ENCODE measurements around the gene PRSS35.

PRSS35 gene

DNA sequence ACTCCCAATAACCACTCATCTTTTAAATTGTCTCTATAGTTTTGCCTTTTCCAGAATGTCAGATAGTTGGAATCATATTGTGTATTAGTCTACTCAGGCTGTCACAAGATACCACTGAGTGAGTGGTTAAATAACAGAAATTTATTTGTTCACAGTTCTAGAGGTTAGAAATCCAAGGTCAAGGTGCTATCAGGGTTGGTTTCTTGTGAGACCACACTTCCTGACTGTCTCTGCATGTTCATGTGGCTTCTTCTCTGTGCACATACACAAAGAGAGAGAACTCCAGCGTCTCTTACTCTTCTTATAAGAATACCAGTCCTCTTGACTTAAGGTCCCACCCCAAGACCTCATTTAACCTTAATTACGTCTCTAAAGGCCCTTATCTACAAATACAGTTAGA lies 23.9 kb upstream of the PRSS35 start:
- in situ Hi-C loops (cut with HindIII; ENCODE audit: low sequenced_read_pairs): no loop called here
- no peak for DNase-seq (ENCODE audit: low read depth, low spot score)
- no peak overlapping the region for H3K4me3 ChIP-seq (ENCODE audit: low read depth, low read length)
- TF ChIP-seq, protein P1, sequence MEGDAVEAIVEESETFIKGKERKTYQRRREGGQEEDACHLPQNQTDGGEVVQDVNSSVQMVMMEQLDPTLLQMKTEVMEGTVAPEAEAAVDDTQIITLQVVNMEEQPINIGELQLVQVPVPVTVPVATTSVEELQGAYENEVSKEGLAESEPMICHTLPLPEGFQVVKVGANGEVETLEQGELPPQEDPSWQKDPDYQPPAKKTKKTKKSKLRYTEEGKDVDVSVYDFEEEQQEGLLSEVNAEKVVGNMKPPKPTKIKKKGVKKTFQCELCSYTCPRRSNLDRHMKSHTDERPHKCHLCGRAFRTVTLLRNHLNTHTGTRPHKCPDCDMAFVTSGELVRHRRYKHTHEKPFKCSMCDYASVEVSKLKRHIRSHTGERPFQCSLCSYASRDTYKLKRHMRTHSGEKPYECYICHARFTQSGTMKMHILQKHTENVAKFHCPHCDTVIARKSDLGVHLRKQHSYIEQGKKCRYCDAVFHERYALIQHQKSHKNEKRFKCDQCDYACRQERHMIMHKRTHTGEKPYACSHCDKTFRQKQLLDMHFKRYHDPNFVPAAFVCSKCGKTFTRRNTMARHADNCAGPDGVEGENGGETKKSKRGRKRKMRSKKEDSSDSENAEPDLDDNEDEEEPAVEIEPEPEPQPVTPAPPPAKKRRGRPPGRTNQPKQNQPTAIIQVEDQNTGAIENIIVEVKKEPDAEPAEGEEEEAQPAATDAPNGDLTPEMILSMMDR (IDR thresholded peaks at IDR 0.05; ENCODE audit: low read depth, low read length): no peak

DNA sequence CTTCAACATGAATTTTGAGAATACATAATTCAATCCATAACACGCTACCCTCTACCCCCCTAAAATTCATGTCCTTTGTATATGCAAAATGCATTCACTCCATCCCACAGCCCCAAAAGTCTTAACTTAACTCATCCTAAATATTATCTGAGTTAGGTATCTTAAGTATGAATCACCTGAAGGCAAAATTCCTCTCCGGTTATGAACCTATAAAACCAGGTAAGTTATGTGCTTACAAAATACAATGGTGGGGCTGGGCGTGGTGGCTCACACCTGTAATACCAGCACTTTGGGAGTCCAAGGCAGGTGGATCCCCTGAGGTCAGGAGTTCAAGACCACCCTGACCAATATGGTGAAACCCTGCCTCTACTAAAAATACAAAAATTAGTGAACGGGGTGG lies 23.5 kb upstream of the PRSS35 start:
- no peak overlapping the region for H3K4me3 ChIP-seq (ENCODE audit: low read depth, low read length)
- in situ Hi-C loops (cut with HindIII; ENCODE audit: low sequenced_read_pairs): no loop called here
- TF ChIP-seq, protein P1 (IDR thresholded peaks at IDR 0.05; ENCODE audit: low read depth, low read length): no peak
- no peak for DNase-seq (ENCODE audit: low read depth, low spot score)

- no peak overlapping the region for H3K4me3 ChIP-seq (ENCODE audit: low read depth, low read length)
- no peak for DNase-seq (ENCODE audit: low read depth, low spot score)
- TF ChIP-seq, protein P1 (IDR thresholded peaks at IDR 0.05; ENCODE audit: low read depth, low read length): no peak
- in situ Hi-C loops (cut with HindIII; ENCODE audit: low sequenced_read_pairs): no loop called here
These were observed 22.0 kb upstream of the PRSS35 start for GRCh38 chr6:83490217-83490807.

- in situ Hi-C loops (cut with HindIII; ENCODE audit: low sequenced_read_pairs): no loop called here
- DNase-seq (ENCODE audit: low read depth, low spot score): no peak
- H3K4me3 ChIP-seq (ENCODE audit: low read depth, low read length): no peak overlapping the region
- TF ChIP-seq, protein P1 (IDR thresholded peaks at IDR 0.05; ENCODE audit: low read depth, low read length): no peak
These were observed 7.0 kb upstream of the PRSS35 start for GRCh38 chr6:83505356-83505755.

DNA sequence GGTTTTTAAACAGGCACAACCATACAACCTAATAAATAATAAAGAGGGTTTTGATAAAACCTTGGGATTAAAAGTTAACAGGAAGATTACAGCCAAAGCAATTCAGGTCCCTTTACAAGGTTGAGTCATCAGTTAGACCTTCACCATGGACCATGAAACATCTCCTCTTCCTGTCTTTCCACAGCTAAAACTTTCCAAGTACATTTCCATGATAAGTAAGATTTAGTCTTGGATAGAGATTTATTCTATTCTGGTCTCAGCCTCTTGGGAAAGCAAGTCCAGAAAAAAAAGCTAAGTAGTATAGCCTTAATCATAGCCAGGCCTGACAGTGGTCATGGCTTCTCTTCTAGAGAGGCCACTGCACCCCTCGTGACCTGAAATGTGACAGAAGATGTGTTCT lies 2.9 kb upstream of the PRSS35 start:
- in situ Hi-C loops (cut with HindIII; ENCODE audit: low sequenced_read_pairs): no loop called here
- DNase-seq (ENCODE audit: low read depth, low spot score): no peak
- TF ChIP-seq, protein P1 (IDR thresholded peaks at IDR 0.05; ENCODE audit: low read depth, low read length): no peak
- H3K4me3 ChIP-seq (ENCODE audit: low read depth, low read length): no peak overlapping the region

DNA sequence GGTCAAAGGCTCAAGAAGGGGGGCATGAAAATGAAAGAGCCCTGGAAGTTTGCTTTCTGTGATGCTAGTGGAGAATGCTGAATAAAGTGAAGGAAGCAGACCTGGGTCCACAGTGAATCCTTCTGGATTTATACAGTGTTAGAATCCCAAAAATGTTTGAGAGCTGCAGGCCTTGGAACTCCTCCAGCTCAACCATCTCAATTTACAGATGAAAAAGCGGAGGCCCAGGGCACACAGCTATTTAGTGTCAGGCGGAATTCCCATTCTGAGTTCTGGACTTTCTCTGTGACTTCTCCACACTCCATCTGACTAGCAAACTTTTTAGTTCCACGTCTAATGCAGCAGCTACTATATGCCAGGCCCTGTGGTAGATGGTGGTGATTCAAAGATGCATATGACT lies 1.5 kb upstream of the PRSS35 start:
- DNase-seq (ENCODE audit: low read depth, low spot score): no peak
- TF ChIP-seq, protein P1 (IDR thresholded peaks at IDR 0.05; ENCODE audit: low read depth, low read length): no peak
- no peak overlapping the region for H3K4me3 ChIP-seq (ENCODE audit: low read depth, low read length)
- in situ Hi-C loops (cut with HindIII; ENCODE audit: low sequenced_read_pairs): no loop called here

- H3K4me3 ChIP-seq (ENCODE audit: low read depth, low read length): no peak overlapping the region
- no peak for DNase-seq (ENCODE audit: low read depth, low spot score)
- in situ Hi-C loops (cut with HindIII; ENCODE audit: low sequenced_read_pairs): no loop called here
- TF ChIP-seq, protein P1 (IDR thresholded peaks at IDR 0.05; ENCODE audit: low read depth, low read length): no peak
These were observed 1.1 kb upstream of the PRSS35 start for GRCh38 chr6:83511266-83511665.
